ENCODE data around the gene PIK3R5. TPM values are rescaled to one million over a fixed set of nuclear protein-coding genes. Genes with fewer than 3 reads are reported as not detected.

Gene PIK3R5
- total RNA-seq, 1 experiment from 2014 or later: not detected

DNA sequence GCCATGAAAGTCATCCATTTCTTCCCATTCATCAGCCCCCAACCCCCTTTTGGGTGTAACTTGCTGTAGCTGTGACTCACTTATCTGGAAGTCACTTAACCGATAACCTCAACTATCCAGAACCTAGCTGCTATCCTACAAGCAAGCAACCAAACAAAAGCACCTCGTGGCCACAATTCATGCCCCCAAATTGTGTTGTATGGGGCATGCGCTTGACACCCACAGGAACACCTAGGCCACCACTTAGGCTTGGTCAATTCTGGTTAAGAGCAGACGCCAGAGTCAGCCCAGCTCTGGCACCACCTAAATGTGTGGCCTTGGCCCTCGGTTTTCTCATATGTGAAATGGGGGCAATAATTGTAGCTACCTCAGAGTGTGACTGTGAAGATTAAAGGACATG, 3.7 kb downstream of the PIK3R5 start:
- H3K9me3 Mint-ChIP-seq (ENCODE audit: unreplicated experiment): no peaks in the 10 kb centered on the region
- intact Hi-C loops (cut with micrococcal nuclease; ENCODE audit: unreplicated experiment): no loop called here
- TF ChIP-seq, protein P1, sequence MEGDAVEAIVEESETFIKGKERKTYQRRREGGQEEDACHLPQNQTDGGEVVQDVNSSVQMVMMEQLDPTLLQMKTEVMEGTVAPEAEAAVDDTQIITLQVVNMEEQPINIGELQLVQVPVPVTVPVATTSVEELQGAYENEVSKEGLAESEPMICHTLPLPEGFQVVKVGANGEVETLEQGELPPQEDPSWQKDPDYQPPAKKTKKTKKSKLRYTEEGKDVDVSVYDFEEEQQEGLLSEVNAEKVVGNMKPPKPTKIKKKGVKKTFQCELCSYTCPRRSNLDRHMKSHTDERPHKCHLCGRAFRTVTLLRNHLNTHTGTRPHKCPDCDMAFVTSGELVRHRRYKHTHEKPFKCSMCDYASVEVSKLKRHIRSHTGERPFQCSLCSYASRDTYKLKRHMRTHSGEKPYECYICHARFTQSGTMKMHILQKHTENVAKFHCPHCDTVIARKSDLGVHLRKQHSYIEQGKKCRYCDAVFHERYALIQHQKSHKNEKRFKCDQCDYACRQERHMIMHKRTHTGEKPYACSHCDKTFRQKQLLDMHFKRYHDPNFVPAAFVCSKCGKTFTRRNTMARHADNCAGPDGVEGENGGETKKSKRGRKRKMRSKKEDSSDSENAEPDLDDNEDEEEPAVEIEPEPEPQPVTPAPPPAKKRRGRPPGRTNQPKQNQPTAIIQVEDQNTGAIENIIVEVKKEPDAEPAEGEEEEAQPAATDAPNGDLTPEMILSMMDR (IDR thresholded peaks at IDR 0.05; ENCODE audit: insufficient read depth in 1 of 2, low read depth in 1 of 2, low read length in 1 of 2, severe bottlenecking in 1 of 2, unreplicated experiment in 1 of 2): no peak
- DNase-seq: no peak
- no peaks in the 10 kb centered on the region for H3K4me1 ChIP-seq
- H3K27me3 ChIP-seq (replicated peaks; ENCODE audit: control insufficient read depth, insufficient read depth, low read length): no peaks in the 10 kb centered on the region
- H3K36me3 Mint-ChIP-seq (ENCODE audit: insufficient read depth, unreplicated experiment): no peaks in the 10 kb centered on the region
- no peak overlapping the region for H3K27ac Mint-ChIP-seq (ENCODE audit: unreplicated experiment)
- no peaks in the 10 kb centered on the region for H3K36me3 ChIP-seq (ENCODE audit: control insufficient read depth, insufficient read depth, low read length)
- H3K9me3 ChIP-seq: no peaks in the 10 kb centered on the region
- H3K27me3 Mint-ChIP-seq (ENCODE audit: insufficient read depth, unreplicated experiment): peaks cover 16% of the 10 kb centered on the region
- no peaks in the 10 kb centered on the region for H3K4me1 Mint-ChIP-seq (ENCODE audit: low read depth, unreplicated experiment)
- ChIA-PET CTCF (no interaction called here), POLR2A (no interaction called here)
- H3K4me3 Mint-ChIP-seq (ENCODE audit: unreplicated experiment): no peak overlapping the region
- no TSS peak for BruUV-seq (replicated peaks)
- no peak overlapping the region for H3K4me3 ChIP-seq (ENCODE audit: low read depth, low read length)

DNA sequence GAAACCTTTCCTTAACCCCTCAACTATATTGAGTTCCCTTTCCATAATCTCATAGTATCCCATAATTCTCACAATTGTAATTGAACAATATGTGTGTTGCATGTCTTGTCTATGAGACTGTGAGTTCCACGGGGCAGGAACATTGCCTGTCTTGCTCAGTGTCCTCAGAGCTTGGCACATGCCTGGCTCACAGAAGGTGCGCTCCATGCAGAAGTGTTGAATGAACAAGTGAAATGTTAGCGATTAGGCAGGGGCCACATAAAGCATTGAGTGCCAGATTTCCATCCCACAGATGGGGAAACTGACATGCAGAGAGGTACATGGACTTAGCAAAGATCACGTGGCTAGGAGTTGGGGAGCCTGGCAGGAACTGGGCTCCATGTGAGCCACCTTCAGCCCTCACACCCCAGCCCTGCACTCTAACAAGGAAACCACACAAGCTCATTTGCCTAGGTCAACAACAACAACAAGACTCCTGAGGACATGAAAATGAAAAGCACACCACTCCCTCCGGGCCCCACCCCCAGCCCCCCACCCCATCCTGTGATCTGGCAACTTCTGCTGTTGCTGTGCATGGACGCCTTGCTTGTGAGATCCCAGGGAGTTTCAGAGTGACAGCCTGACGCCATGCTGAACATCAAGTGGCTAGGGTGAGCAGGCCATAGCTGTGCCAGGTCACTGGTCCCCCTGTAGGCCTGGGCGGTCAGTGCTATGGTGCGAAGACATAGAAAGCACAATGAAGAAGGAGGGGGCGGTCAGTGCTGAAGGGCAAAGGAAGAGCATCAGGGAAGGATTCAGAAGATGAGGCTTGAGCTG, 5.0 kb downstream of the PIK3R5 start:
- Mint-ChIP-seq H3K27me3 (ENCODE audit: insufficient read depth, unreplicated experiment) (peaks cover 16% of the 10 kb centered on the region), H3K36me3 (ENCODE audit: insufficient read depth, unreplicated experiment) (no peaks in the 10 kb centered on the region), H3K27ac (ENCODE audit: unreplicated experiment) (no peak overlapping the region), H3K4me3 (ENCODE audit: unreplicated experiment) (no peak overlapping the region), H3K4me1 (ENCODE audit: low read depth, unreplicated experiment) (no peaks in the 10 kb centered on the region), H3K9me3 (ENCODE audit: unreplicated experiment) (no peaks in the 10 kb centered on the region)
- ChIA-PET CTCF (no interaction called here), POLR2A (no interaction called here)
- Histone ChIP-seq H3K9me3 (no peaks in the 10 kb centered on the region), H3K36me3 (ENCODE audit: control insufficient read depth, insufficient read depth, low read length) (no peaks in the 10 kb centered on the region), H3K27me3 (replicated peaks; ENCODE audit: control insufficient read depth, insufficient read depth, low read length) (no peaks in the 10 kb centered on the region), H3K4me1 (no peaks in the 10 kb centered on the region), H3K4me3 (ENCODE audit: low read depth, low read length) (no peak overlapping the region)
- TF ChIP-seq, protein P1 (IDR thresholded peaks at IDR 0.05; ENCODE audit: insufficient read depth in 1 of 2, low read depth in 1 of 2, low read length in 1 of 2, severe bottlenecking in 1 of 2, unreplicated experiment in 1 of 2): no peak
- no TSS peak for BruUV-seq (replicated peaks)
- intact Hi-C loops (cut with micrococcal nuclease; ENCODE audit: unreplicated experiment): no loop called here
- DNase-seq: no peak

DNA sequence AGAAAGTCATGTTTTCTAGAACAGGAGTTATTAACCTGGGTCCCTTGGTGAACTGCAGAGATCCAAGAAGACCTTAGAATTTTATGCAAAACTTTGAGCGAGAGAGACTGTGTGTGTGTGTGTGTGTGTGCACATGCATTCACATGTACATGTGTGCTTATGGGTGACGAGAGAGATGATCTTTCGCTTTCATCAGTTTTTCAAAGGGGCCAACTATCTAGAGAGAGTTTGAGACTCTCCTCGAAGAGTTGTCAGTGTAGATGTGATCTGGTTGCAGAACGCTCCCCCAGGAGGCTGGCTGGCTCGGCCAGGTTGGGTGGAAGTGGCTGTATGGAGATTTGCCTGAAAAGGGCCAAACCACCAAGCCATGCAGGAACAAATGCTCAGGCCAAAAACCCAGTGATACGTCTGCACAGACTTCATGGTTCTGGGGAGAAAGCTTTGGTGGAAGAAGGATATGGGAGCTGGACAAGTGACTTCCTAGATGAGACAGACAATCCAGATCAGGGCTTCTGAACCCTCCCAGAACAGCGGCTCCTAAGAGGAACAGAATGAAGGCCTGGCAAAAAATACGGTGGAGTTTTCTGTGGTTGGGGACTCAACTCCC, 6.1 kb downstream of the PIK3R5 start:
- no peak overlapping the region for H3K27ac Mint-ChIP-seq (ENCODE audit: unreplicated experiment)
- TF ChIP-seq, protein P1 (IDR thresholded peaks at IDR 0.05; ENCODE audit: insufficient read depth in 1 of 2, low read depth in 1 of 2, low read length in 1 of 2, severe bottlenecking in 1 of 2, unreplicated experiment in 1 of 2): no peak
- intact Hi-C loops (cut with micrococcal nuclease; ENCODE audit: unreplicated experiment): no loop called here
- CTCF ChIA-PET: no interaction called here
- Histone ChIP-seq H3K9me3 (no peaks in the 10 kb centered on the region), H3K4me1 (no peaks in the 10 kb centered on the region), H3K36me3 (ENCODE audit: control insufficient read depth, insufficient read depth, low read length) (no peaks in the 10 kb centered on the region), H3K27me3 (replicated peaks; ENCODE audit: control insufficient read depth, insufficient read depth, low read length) (no peaks in the 10 kb centered on the region), H3K4me3 (ENCODE audit: low read depth, low read length) (no peak overlapping the region)
- H3K36me3 Mint-ChIP-seq (ENCODE audit: insufficient read depth, unreplicated experiment): no peaks in the 10 kb centered on the region
- H3K4me1 Mint-ChIP-seq (ENCODE audit: low read depth, unreplicated experiment): no peaks in the 10 kb centered on the region
- H3K27me3 Mint-ChIP-seq (ENCODE audit: insufficient read depth, unreplicated experiment): peaks cover 21% of the 10 kb centered on the region
- no peaks in the 10 kb centered on the region for H3K9me3 Mint-ChIP-seq (ENCODE audit: unreplicated experiment)
- POLR2A ChIA-PET: no interaction called here
- no peak overlapping the region for H3K4me3 Mint-ChIP-seq (ENCODE audit: unreplicated experiment)
- no TSS peak for BruUV-seq (replicated peaks)
- DNase-seq: no peak
